HepG2 (cell line): Measurements from ENCODE around the gene C22orf31. TPM values are rescaled to one million over a fixed set of nuclear protein-coding genes. Genes with fewer than 3 reads are reported as not detected.

Experiments used
- ASH2L ChIP-seq: fragments of 300-600, 200-600 bp; sonication (generic); IDR thresholded peaks from 2 replicates; pipeline ENCODE4 v1.7.0; 2017; ENCODE audit warnings: low read depth, mild to moderate bottlenecking, moderate library complexity, mixed read lengths, low read length; ENCODE audit not compliant: insufficient read length
- ATF6 ChIP-seq: sonication (generic); formaldehyde crosslinking; conservative IDR thresholded peaks from 2 replicates; pipeline ENCODE4 v1.4.0; 2020; ENCODE audit warnings: missing genetic modification reagents
- GMEB2 ChIP-seq: IDR thresholded peaks from 2 replicates; pipeline ENCODE4 v1.6.1; 2016; ENCODE audit warnings: missing biosample characterization, missing genetic modification reagents, low read depth
- HOXD1 ChIP-seq: sonication (generic); formaldehyde crosslinking; IDR thresholded peaks from 2 replicates; pipeline ENCODE4 v1.5.0; 2020; ENCODE audit warnings: missing genetic modification reagents
- MIER2 ChIP-seq: IDR thresholded peaks from 2 replicates; pipeline ENCODE4 v1.6.1; 2016; ENCODE audit warnings: missing biosample characterization, missing genetic modification reagents
- PHB2 ChIP-seq: fragments of 450-650 bp; IDR thresholded peaks from 2 replicates; pipeline ENCODE4 v1.6.1; 2018; ENCODE audit not compliant: partially characterized antibody
- POGZ ChIP-seq: sonication (generic); formaldehyde crosslinking; IDR thresholded peaks from 2 replicates; pipeline ENCODE4 v1.4.0; 2020; ENCODE audit warnings: mild to moderate bottlenecking, missing genetic modification reagents
- ZNF383 ChIP-seq: sonication (generic); formaldehyde crosslinking; IDR thresholded peaks from 2 replicates; pipeline ENCODE4 v1.4.0; 2020; ENCODE audit warnings: missing genetic modification reagents, mild to moderate bottlenecking, borderline replicate concordance
- ZNF616 ChIP-seq: sonication (generic); formaldehyde crosslinking; IDR thresholded peaks from 2 replicates; pipeline ENCODE4 v1.5.0; 2020; ENCODE audit warnings: low read depth, mild to moderate bottlenecking, missing genetic modification reagents
- polyA plus RNA-seq, 8 experiments: library from polyadenylated mRNA; depleted of rRNA in 3 of 8; stranded (reverse) in 7 of 8; unstranded in 1 of 8; fragments of >200 nt; fragmentation: Illumina TruSeq in 4 of 8; extraction: Trizol in 4 of 8; gene quantifications; 2 replicates each; pipeline versions ENCODE4 v1.2.1 to v1.2.3, GENCODE V29; 2011 to 2016; ENCODE audit warnings: low read depth in 4 of 8, missing spikeins in 1 of 8, mixed read lengths in 1 of 8; ENCODE audit not compliant: insufficient read depth in 1 of 8
- total RNA-seq, 5 experiments: library from RNA; depleted of rRNA; stranded (reverse); fragments of >200 nt; fragmentation: Illumina TruSeq; extraction: Trizol; gene quantifications; 2 replicates each; pipeline ENCODE4 v1.2.3, GENCODE V29; 2016; ENCODE audit warnings: low read depth in 1 of 5
- TF ChIP-seq, protein P1 (sequence below): sonication (generic); formaldehyde crosslinking; IDR thresholded peaks from 2 replicates; pipeline ENCODE4 v1.5.0; 2020; ENCODE audit warnings: missing genetic modification reagents, mild to moderate bottlenecking, borderline replicate concordance
- TF ChIP-seq, protein P2 (sequence below): sonication (generic); formaldehyde crosslinking; IDR thresholded peaks from one replicate; pipeline ENCODE4 v1.5.1; 2020; ENCODE audit warnings: mild to moderate bottlenecking, missing genetic modification reagents; ENCODE audit errors: not compliant biosample characterization
- TF ChIP-seq, protein P3 (sequence below): sonication (generic); formaldehyde crosslinking; IDR thresholded peaks from 2 replicates; pipeline ENCODE4 v1.8.0; 2022; ENCODE audit warnings: mild to moderate bottlenecking, missing genetic modification reagents; ENCODE audit not compliant: insufficient replicate concordance

The C22orf31 gene
- total and polyA plus RNA-seq, 2 of the 13 experiments (the other 11 are each of a cell fraction or from before 2014, with no cell fraction given), result not detected

- TF ChIP-seq HOXD1 (no peak), ZNF383 (CRISPR knock-in tag) (no peak), GMEB2 (CRISPR knock-in tag) (no peak), MIER2 (CRISPR knock-in tag) (no peak), POGZ (no peak), ASH2L (peak; percentile 80), PHB2 (no peak), ATF6 (CRISPR knock-in tag) (no peak), ZNF616 (no peak)
- TF ChIP-seq, protein P1, sequence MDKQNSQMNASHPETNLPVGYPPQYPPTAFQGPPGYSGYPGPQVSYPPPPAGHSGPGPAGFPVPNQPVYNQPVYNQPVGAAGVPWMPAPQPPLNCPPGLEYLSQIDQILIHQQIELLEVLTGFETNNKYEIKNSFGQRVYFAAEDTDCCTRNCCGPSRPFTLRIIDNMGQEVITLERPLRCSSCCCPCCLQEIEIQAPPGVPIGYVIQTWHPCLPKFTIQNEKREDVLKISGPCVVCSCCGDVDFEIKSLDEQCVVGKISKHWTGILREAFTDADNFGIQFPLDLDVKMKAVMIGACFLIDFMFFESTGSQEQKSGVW (CRISPR knock-in tag), result no peak
- TF ChIP-seq, protein P2, sequence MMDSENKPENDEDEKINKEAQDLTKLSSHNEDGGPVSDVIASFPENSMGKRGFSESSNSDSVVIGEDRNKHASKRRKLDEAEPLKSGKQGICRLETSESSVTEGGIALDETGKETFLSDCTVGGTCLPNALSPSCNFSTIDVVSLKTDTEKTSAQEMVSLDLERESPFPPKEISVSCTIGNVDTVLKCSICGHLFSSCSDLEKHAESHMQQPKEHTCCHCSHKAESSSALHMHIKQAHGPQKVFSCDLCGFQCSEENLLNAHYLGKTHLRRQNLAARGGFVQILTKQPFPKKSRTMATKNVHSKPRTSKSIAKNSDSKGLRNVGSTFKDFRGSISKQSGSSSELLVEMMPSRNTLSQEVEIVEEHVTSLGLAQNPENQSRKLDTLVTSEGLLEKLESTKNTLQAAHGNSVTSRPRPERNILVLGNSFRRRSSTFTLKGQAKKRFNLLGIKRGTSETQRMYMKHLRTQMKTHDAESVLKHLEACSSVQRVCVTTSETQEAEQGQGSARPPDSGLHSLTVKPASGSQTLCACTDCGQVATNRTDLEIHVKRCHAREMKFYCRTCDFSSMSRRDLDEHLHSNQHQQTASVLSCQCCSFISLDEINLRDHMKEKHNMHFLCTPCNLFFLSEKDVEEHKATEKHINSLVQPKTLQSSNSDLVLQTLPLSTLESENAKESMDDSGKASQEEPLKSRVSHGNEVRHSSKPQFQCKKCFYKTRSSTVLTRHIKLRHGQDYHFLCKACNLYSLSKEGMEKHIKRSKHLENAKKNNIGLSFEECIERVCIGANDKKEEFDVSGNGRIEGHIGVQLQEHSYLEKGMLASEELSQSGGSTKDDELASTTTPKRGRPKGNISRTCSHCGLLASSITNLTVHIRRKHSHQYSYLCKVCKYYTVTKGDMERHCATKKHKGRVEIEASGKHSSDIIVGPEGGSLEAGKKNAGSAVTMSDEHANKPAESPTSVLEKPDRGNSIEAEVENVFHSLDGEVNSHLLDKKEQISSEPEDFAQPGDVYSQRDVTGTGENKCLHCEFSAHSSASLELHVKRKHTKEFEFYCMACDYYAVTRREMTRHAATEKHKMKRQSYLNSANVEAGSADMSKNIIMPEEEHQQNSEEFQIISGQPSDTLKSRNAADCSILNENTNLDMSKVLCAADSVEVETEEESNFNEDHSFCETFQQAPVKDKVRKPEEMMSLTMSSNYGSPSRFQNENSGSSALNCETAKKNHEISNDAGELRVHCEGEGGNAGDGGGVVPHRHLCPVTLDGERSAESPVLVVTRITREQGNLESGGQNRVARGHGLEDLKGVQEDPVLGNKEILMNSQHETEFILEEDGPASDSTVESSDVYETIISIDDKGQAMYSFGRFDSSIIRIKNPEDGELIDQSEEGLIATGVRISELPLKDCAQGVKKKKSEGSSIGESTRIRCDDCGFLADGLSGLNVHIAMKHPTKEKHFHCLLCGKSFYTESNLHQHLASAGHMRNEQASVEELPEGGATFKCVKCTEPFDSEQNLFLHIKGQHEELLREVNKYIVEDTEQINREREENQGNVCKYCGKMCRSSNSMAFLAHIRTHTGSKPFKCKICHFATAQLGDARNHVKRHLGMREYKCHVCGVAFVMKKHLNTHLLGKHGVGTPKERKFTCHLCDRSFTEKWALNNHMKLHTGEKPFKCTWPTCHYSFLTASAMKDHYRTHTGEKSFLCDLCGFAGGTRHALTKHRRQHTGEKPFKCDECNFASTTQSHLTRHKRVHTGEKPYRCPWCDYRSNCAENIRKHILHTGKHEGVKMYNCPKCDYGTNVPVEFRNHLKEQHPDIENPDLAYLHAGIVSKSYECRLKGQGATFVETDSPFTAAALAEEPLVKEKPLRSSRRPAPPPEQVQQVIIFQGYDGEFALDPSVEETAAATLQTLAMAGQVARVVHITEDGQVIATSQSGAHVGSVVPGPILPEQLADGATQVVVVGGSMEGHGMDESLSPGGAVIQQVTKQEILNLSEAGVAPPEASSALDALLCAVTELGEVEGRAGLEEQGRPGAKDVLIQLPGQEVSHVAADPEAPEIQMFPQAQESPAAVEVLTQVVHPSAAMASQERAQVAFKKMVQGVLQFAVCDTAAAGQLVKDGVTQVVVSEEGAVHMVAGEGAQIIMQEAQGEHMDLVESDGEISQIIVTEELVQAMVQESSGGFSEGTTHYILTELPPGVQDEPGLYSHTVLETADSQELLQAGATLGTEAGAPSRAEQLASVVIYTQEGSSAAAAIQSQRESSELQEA (CRISPR knock-in tag), result no peak
- TF ChIP-seq, protein P3, sequence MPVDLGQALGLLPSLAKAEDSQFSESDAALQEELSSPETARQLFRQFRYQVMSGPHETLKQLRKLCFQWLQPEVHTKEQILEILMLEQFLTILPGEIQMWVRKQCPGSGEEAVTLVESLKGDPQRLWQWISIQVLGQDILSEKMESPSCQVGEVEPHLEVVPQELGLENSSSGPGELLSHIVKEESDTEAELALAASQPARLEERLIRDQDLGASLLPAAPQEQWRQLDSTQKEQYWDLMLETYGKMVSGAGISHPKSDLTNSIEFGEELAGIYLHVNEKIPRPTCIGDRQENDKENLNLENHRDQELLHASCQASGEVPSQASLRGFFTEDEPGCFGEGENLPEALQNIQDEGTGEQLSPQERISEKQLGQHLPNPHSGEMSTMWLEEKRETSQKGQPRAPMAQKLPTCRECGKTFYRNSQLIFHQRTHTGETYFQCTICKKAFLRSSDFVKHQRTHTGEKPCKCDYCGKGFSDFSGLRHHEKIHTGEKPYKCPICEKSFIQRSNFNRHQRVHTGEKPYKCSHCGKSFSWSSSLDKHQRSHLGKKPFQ (CRISPR knock-in tag), result no peak
Observed at GRCh38 chr22:29022101-29022817, 39.4 kb downstream of the C22orf31 start (continued).
